Neural progenitor cell (in vitro differentiated cells): Measurements from ENCODE around the gene CNPY4. TPM values are rescaled to one million over a fixed set of nuclear protein-coding genes. Genes with fewer than 3 reads are reported as not detected.

Source experiments
- DNase-seq: peaks from one replicate; pipeline ENCODE4 v3.0.0-alpha.2; 2016; ENCODE audit warnings: low spot score
- H2AFZ ChIP-seq: fragments of 200-600 bp; sonication (generic); replicated peaks from 2 replicates; pipeline ENCODE4 v1.6.1; 2016; ENCODE audit warnings: antibody characterized with exemption
- H3F3A ChIP-seq: fragments of 200-600 bp; sonication (generic); 2 replicates; pipeline ENCODE4 v1.6.1; 2016; ENCODE audit warnings: antibody characterized with exemption, low read depth
- H3K27ac ChIP-seq: fragments of 200-600 bp; sonication (generic); 2 replicates; pipeline ENCODE4 v1.5.1; 2016; ENCODE audit warnings: mild to moderate bottlenecking
- H3K27me3 ChIP-seq: fragments of 200-600 bp; sonication (generic); 2 replicates; pipeline ENCODE4 v1.6.1; 2016; ENCODE audit warnings: mild to moderate bottlenecking, moderate library complexity
- H3K36me3 ChIP-seq: fragments of 200-600 bp; sonication (generic); 2 replicates; pipeline ENCODE4 v1.5.1; 2016
- H3K4me1 ChIP-seq: fragments of 200-600 bp; sonication (generic); 2 replicates; pipeline ENCODE4 v1.6.1; 2016; ENCODE audit warnings: mixed run types
- H3K4me2 ChIP-seq: fragments of 200-600 bp; sonication (generic); 2 replicates; pipeline ENCODE4 v1.6.1; 2016
- H3K4me3 ChIP-seq: fragments of 200-600 bp; sonication (generic); 2 replicates; pipeline ENCODE4 v1.5.1; 2016
- H3K79me2 ChIP-seq: fragments of 200-600 bp; sonication (generic); 2 replicates; pipeline ENCODE4 v1.6.1; 2016; ENCODE audit warnings: low read depth
- H3K9ac ChIP-seq: fragments of 200-600 bp; sonication (generic); 2 replicates; pipeline ENCODE4 v1.6.1; 2016
- H3K9me3 ChIP-seq: fragments of 200-600 bp; sonication (generic); 2 replicates; pipeline ENCODE4 v1.5.1; 2016; ENCODE audit warnings: low read depth
- H4K20me1 ChIP-seq: fragments of 200-600 bp; sonication (generic); 2 replicates; pipeline ENCODE4 v1.6.1; 2016; ENCODE audit warnings: low read depth
- H3K27ac Mint-ChIP-seq: 3 replicates; pipeline ENCODE4 v1.8.0; 2021; ENCODE audit warnings: mixed read lengths
- H3K27me3 Mint-ChIP-seq: 2 replicates; pipeline ENCODE4 v1.8.0; 2022; ENCODE audit warnings: low read depth, mild to moderate bottlenecking, inconsistent platforms, moderate library complexity, mixed read lengths; ENCODE audit not compliant: insufficient read depth
- H3K36me3 Mint-ChIP-seq: 3 replicates; pipeline ENCODE4 v1.8.0; 2021; ENCODE audit warnings: mixed read lengths
- H3K4me1 Mint-ChIP-seq: 3 replicates; pipeline ENCODE4 v1.8.0; 2021; ENCODE audit warnings: mixed read lengths
- H3K4me3 Mint-ChIP-seq: 3 replicates; pipeline ENCODE4 v1.8.0; 2021; ENCODE audit warnings: mild to moderate bottlenecking, moderate library complexity, mixed read lengths
- H3K9me3 Mint-ChIP-seq: 3 replicates; pipeline ENCODE4 v1.8.0; 2020; ENCODE audit warnings: mixed read lengths
- EZH2 ChIP-seq: fragments of 200-600 bp; sonication (generic); IDR thresholded peaks from 2 replicates; pipeline ENCODE4 v1.6.1; 2017; ENCODE audit warnings: antibody characterized with exemption, mild to moderate bottlenecking, moderate library complexity
- EZH2phosphoT487 ChIP-seq: fragments of 200-600 bp; sonication (generic); IDR thresholded peaks from 2 replicates; pipeline ENCODE4 v1.6.1; 2017; ENCODE audit warnings: antibody characterized with exemption
- total RNA-seq: library from RNA; depleted of rRNA; stranded (reverse); fragments of >200 nt; gene quantifications from 2 replicates; pipeline ENCODE4 v1.2.3, GENCODE V29; 2015; ENCODE audit warnings: low replicate concordance
- TF ChIP-seq, protein P1 (sequence below): fragments of 200-600 bp; sonication (generic); IDR thresholded peaks from 2 replicates; pipeline ENCODE4 v1.5.1; 2017; ENCODE audit warnings: antibody characterized with exemption, mild to moderate bottlenecking

CNPY4 gene, protein sequence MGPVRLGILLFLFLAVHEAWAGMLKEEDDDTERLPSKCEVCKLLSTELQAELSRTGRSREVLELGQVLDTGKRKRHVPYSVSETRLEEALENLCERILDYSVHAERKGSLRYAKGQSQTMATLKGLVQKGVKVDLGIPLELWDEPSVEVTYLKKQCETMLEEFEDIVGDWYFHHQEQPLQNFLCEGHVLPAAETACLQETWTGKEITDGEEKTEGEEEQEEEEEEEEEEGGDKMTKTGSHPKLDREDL
- total RNA-seq: 25.8 and 26.7 TPM in 2 replicates

DNA sequence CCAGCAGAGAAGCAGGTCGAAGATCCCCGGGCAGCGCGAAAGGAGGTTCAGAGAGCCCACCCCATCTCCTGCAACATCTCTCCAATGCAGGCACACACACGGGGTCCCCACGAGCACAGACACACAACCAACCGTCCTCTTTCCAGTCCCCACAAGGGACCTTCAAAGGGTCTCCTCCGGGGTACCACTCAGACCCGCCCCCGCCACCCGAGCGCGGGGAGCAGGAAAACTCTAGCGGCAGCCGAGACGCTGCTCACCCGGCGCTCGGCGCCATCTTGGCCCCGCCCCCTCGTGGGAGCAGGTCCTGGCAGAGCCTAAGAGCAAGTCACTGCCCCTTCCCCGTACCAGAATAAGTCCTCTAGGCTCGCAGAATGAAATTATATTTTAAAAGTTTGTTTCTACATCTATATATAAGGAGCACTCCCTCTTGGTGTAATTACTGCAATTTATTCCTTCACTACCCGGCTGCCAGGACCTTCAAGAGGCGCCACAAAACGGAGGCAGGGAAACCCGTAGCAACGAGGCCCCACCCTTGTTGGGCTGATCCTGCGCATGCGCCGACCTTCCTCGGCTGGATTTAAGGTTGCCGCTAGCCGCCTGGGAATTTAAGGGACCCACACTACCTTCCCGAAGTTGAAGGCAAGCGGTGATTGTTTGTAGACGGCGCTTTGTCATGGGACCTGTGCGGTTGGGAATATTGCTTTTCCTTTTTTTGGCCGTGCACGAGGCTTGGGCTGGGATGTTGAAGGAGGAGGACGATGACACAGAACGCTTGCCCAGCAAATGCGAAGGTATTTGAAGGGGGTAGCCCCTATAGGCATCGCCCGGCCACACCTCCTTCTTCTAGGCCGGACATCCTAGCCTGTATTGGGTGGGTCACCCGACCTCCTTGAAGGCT lies at the start of gene CNPY4, which contains the start of gene TAF6:
TSS of gene CNPY4 (plus strand) at position 563 of the 898 bp plus-strand sequence. CDS start at position 674, 111 bp downstream.
TSS of gene TAF6 (minus strand) at position 287 of the 898 bp plus-strand sequence. CDS start 5,149 bp downstream, outside the sequence.
- Mint-ChIP-seq H3K9me3 (no peaks in the 10 kb centered on the region), H3K4me3 (peak within 1 kb of the TSS; percentile 99), H3K27ac (peak within 1 kb of the TSS; percentile 100), H3K4me1 (peaks cover 17% of the 10 kb centered on the region), H3K27me3 (peaks cover 4% of the 10 kb centered on the region), H3K36me3 (peaks cover 10% of the 10 kb centered on the region)
- TF ChIP-seq EZH2phosphoT487 (no peak), EZH2 (no peak)
- TF ChIP-seq, protein P1, sequence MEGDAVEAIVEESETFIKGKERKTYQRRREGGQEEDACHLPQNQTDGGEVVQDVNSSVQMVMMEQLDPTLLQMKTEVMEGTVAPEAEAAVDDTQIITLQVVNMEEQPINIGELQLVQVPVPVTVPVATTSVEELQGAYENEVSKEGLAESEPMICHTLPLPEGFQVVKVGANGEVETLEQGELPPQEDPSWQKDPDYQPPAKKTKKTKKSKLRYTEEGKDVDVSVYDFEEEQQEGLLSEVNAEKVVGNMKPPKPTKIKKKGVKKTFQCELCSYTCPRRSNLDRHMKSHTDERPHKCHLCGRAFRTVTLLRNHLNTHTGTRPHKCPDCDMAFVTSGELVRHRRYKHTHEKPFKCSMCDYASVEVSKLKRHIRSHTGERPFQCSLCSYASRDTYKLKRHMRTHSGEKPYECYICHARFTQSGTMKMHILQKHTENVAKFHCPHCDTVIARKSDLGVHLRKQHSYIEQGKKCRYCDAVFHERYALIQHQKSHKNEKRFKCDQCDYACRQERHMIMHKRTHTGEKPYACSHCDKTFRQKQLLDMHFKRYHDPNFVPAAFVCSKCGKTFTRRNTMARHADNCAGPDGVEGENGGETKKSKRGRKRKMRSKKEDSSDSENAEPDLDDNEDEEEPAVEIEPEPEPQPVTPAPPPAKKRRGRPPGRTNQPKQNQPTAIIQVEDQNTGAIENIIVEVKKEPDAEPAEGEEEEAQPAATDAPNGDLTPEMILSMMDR: no peak
- H3K79me2 ChIP-seq: peaks cover 34% of the 10 kb centered on the region
- H3K9me3 ChIP-seq: no peaks in the 10 kb centered on the region
- H4K20me1 ChIP-seq: no peaks in the 10 kb centered on the region
- H3F3A ChIP-seq: peaks cover 23% of the 10 kb centered on the region
- H3K9ac ChIP-seq: peak within 1 kb of the TSS; percentile 89
- no peaks in the 10 kb centered on the region for H3K36me3 ChIP-seq
- H3K4me3 ChIP-seq: peak within 1 kb of the TSS; percentile 99
- peak within 1 kb of the TSS; percentile 96 for H2AFZ ChIP-seq
- peaks cover 12% of the 10 kb centered on the region for H3K4me1 ChIP-seq
- no peaks in the 10 kb centered on the region for H3K27me3 ChIP-seq
- peak; percentile 98 for DNase-seq
- H3K4me2 ChIP-seq: peak within 1 kb of the TSS; percentile 84
- peak within 1 kb of the TSS; percentile 98 for H3K27ac ChIP-seq

DNA sequence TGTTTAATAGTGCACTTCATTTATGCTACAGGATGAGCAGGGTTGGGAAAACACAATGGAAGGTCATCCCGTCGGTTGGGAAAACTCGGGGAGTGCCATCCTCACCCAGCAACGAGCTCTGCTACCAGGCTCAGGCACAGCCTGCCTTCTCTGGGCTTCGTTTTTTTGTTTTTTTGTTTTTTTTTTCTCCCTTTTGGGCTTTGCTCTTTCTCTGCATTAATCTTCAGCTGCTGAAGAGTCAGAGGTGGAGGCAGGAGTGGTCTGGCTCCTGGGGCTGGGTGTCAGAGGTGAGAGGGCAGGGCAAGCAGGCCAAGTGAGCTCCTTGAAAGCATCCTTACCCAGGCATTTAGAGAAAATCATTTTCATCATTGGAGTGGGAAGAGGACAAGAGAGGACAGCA lies 49.4 kb upstream of the CNPY4 start:
- Mint-ChIP-seq H3K27ac (no peak overlapping the region), H3K4me3 (no peak overlapping the region), H3K4me1 (no peaks in the 10 kb centered on the region), H3K27me3 (peaks cover 22% of the 10 kb centered on the region), H3K9me3 (peaks cover 58% of the 10 kb centered on the region), H3K36me3 (peaks cover 71% of the 10 kb centered on the region)
- H3K27ac ChIP-seq: no peak overlapping the region
- H3K4me2 ChIP-seq: no peak overlapping the region
- DNase-seq: no peak
- H4K20me1 ChIP-seq: no peaks in the 10 kb centered on the region
- no peak overlapping the region for H3K9ac ChIP-seq
- no peak overlapping the region for H2AFZ ChIP-seq
- peaks cover 49% of the 10 kb centered on the region for H3K9me3 ChIP-seq
- H3F3A ChIP-seq: peaks cover 70% of the 10 kb centered on the region
- H3K27me3 ChIP-seq: no peaks in the 10 kb centered on the region
- TF ChIP-seq EZH2 (no peak), EZH2phosphoT487 (no peak)
- TF ChIP-seq, protein P1: no peak
- peaks cover 3% of the 10 kb centered on the region for H3K79me2 ChIP-seq
- H3K4me3 ChIP-seq: no peak overlapping the region
- H3K4me1 ChIP-seq: no peaks in the 10 kb centered on the region
- peaks cover 63% of the 10 kb centered on the region for H3K36me3 ChIP-seq

DNA sequence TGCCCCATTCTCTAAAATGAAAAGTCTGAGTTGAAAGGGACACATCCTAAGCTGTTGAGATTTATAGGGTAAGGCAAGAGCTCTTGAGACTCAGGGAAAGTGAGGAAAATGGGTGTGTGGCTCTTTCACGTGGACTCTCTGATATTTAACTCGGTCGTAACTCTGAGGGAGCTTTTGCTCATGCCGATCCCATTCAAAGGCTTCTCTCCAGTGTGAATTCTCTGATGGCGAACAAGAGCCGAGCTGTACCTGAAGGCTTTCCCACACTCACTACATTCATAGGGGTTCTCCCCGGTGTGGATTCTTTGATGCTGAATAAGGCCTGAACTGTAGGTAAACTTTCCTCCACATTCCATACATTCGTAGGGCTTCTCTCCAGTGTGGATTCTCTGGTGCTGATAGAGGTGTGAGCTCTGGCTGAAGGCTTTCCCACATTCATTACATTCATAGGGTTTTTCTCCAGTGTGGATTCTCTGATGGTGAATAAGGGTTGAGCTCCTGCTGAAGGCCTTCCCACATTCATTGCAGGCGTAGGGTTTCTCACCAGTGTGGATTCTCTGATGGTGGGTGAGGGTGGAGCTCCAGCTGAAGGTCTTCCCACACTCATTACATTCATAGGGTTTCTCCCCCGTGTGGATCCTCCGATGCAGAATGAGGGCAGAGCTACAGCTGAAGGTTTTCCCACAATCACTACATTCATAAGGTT lies 48.3 kb upstream of the CNPY4 start:
- Histone ChIP-seq H3K9me3 (peaks cover 52% of the 10 kb centered on the region), H3F3A (peaks cover 64% of the 10 kb centered on the region), H3K27me3 (no peaks in the 10 kb centered on the region), H3K4me1 (no peaks in the 10 kb centered on the region), H3K4me2 (no peak overlapping the region), H4K20me1 (no peaks in the 10 kb centered on the region), H3K36me3 (peaks cover 75% of the 10 kb centered on the region), H2AFZ (no peak overlapping the region), H3K27ac (no peak overlapping the region), H3K4me3 (no peak overlapping the region), H3K79me2 (peaks cover 15% of the 10 kb centered on the region), H3K9ac (no peak overlapping the region)
- Mint-ChIP-seq H3K4me1 (no peaks in the 10 kb centered on the region), H3K27me3 (peaks cover 24% of the 10 kb centered on the region), H3K4me3 (no peak overlapping the region), H3K27ac (no peak overlapping the region), H3K9me3 (peaks cover 70% of the 10 kb centered on the region), H3K36me3 (peaks cover 76% of the 10 kb centered on the region)
- DNase-seq: no peak
- no peak for TF ChIP-seq EZH2phosphoT487
- TF ChIP-seq, protein P1: no peak
- TF ChIP-seq EZH2: no peak
